Prostate gland (tissue), 2 donors: Measurements from ENCODE around the gene PDLIM3. TPM values are rescaled to one million over a fixed set of nuclear protein-coding genes. Genes with fewer than 3 reads are reported as not detected.
"Not testable (repeated sequence)": the region's sequence is repeated elsewhere in the genome, so short reads cannot be mapped to it uniquely, and the experiment has no call there.

ENCODE experiments used
- DNase-seq: peaks from one replicate; pipeline ENCODE4 v3.0.0-alpha.2; 2019; ENCODE audit warnings: low spot score
- H3K27ac ChIP-seq, 2 donors: fragments of 200-600 bp; sonication (generic); 2 replicates each; pipeline ENCODE4 v1.5.1; 2017 to 2019
- H3K27me3 ChIP-seq: fragments of 200-600 bp; sonication (generic); replicated peaks from 2 replicates; pipeline ENCODE4 v1.5.1; 2019; ENCODE audit not compliant: insufficient read depth
- H3K36me3 ChIP-seq, 2 donors: fragments of 200-600 bp; sonication (generic); 1 replicate in 1 of 2; 2 replicates in 1 of 2; pipeline versions ENCODE4 v1.5.1 to v1.8.1; 2017 to 2019
- H3K4me1 ChIP-seq: fragments of 200-600 bp; sonication (generic); replicated peaks from 2 replicates; pipeline ENCODE4 v1.5.1; 2019
- H3K4me3 ChIP-seq, 2 donors: fragments of 200-600 bp; sonication (generic); 2 replicates each; pipeline ENCODE4 v1.5.1; 2017 to 2019
- H3K9me3 ChIP-seq: fragments of 200-600 bp; sonication (generic); 2 replicates; pipeline ENCODE4 v1.5.1; 2017
- CTCF ChIP-seq, 4 experiments: fragments of 200-600 bp in 2 of 4; fragments of 450-650 bp in 2 of 4; sonication (generic) in 2 of 4; IDR thresholded peaks; 1 replicate in 3 of 4; 2 replicates in 1 of 4; pipeline ENCODE4 v1.5.1; 2016 to 2019; ENCODE audit warnings: antibody characterized with exemption in 4 of 4, mild to moderate bottlenecking in 2 of 4, moderate library complexity in 2 of 4
- POLR2A ChIP-seq: fragments of 450-650 bp; IDR thresholded peaks from one replicate; pipeline ENCODE4 v1.6.1; 2016; ENCODE audit warnings: antibody characterized with exemption, mild to moderate bottlenecking
- POLR2AphosphoS5 ChIP-seq: sonication (generic); formaldehyde crosslinking; IDR thresholded peaks from one replicate; pipeline ENCODE4 v1.6.1; 2017; ENCODE audit warnings: antibody characterized with exemption
- WGBS: methylation state at CpG from one replicate; pipeline ENCODE4 v1.1.5; 2018; 5-methylcytosine and 5-hydroxymethylcytosine counted together
- intact Hi-C: fragments of 100-400 bp; cut with DNase I; formaldehyde crosslinking; loops from one replicate; pipeline ENCODE4 v1.14.2; 2022
- total RNA-seq, 2 donors: library from RNA; depleted of rRNA; stranded (reverse); fragments of >200 nt; gene quantifications; one replicate each; pipeline ENCODE4 v1.1.0, GENCODE V29; 2016

The PDLIM3 gene
- total RNA-seq, 2 donors from 2014 or later, result 78.7 to 139 TPM

GRCh38 chr4:185515248-185515647, 20.1 kb downstream of the PDLIM3 start:
- peaks cover 2% of the 10 kb centered on the region for H3K4me1 ChIP-seq
- intact Hi-C loops, result no loop called here
- WGBS, result 88% methylated on average over 4 of the region's 4 CpGs
- H3K27me3 ChIP-seq, result no peaks in the 10 kb centered on the region
- H3K36me3 ChIP-seq, result no peaks in the 10 kb centered on the region
- no peak overlapping the region for H3K27ac ChIP-seq
- TF ChIP-seq POLR2A (no peak), CTCF (IDR thresholded peaks at IDR 0.05) (no peak), POLR2AphosphoS5 (no peak)
- H3K9me3 ChIP-seq, result no peaks in the 10 kb centered on the region
- no peak for DNase-seq
- no peak overlapping the region for H3K4me3 ChIP-seq

GRCh38 chr4:185514182-185514697, 21.1 kb downstream of the PDLIM3 start:
- H3K4me1 ChIP-seq, result peaks cover 2% of the 10 kb centered on the region
- 84% methylated on average over 17 of the region's 17 CpGs for WGBS
- no peaks in the 10 kb centered on the region for H3K36me3 ChIP-seq
- no peak for TF ChIP-seq POLR2A
- no peak for TF ChIP-seq POLR2AphosphoS5
- TF ChIP-seq CTCF (IDR thresholded peaks at IDR 0.05), result no peak
- H3K4me3 ChIP-seq, result no peak overlapping the region
- no peak for DNase-seq
- intact Hi-C loops, result no loop called here
- no peak overlapping the region for H3K27ac ChIP-seq
- H3K27me3 ChIP-seq, result no peaks in the 10 kb centered on the region
- H3K9me3 ChIP-seq, result no peaks in the 10 kb centered on the region

- no peak for DNase-seq
- peaks cover 2% of the 10 kb centered on the region for H3K4me1 ChIP-seq
- H3K27me3 ChIP-seq, result no peaks in the 10 kb centered on the region
- H3K36me3 ChIP-seq, result no peaks in the 10 kb centered on the region
- TF ChIP-seq POLR2A (no peak), POLR2AphosphoS5 (peak; percentile 4), CTCF (IDR thresholded peaks at IDR 0.05) (no peak)
- WGBS, result 52% methylated on average over 10 of the region's 10 CpGs
- no peak overlapping the region for H3K27ac ChIP-seq
- no peak overlapping the region for H3K4me3 ChIP-seq
- intact Hi-C loops, result no loop called here
- H3K9me3 ChIP-seq, result no peaks in the 10 kb centered on the region
These were observed 21.7 kb downstream of the PDLIM3 start for GRCh38 chr4:185513489-185514181.

- H3K4me1 ChIP-seq, result peaks cover 2% of the 10 kb centered on the region
- WGBS, result 80% methylated on average over 3 of the region's 3 CpGs
These were observed 22.8 kb downstream of the PDLIM3 start for GRCh38 chr4:185512516-185512915.

GRCh38 chr4:185511243-185511642, 24.1 kb downstream of the PDLIM3 start:
- H3K36me3 ChIP-seq, intact Hi-C loops, H3K4me3 ChIP-seq, H3K27me3 ChIP-seq, H3K9me3 ChIP-seq, H3K4me1 ChIP-seq, DNase-seq, H3K27ac ChIP-seq: not testable (repeated sequence)
- 65% methylated on average over 2 of the region's 2 CpGs for WGBS

More at GRCh38 chr4:185512516-185512915, 22.8 kb downstream of the PDLIM3 start:
- Histone ChIP-seq H3K9me3 (no peaks in the 10 kb centered on the region), H3K27ac (no peak overlapping the region), H3K36me3 (no peaks in the 10 kb centered on the region), H3K4me3 (no peak overlapping the region), H3K27me3 (no peaks in the 10 kb centered on the region)
- no peak for DNase-seq
- intact Hi-C loops, result no loop called here
- no peak for TF ChIP-seq POLR2A

- Histone ChIP-seq H3K27ac (no peak overlapping the region), H3K4me1 (peaks cover 2% of the 10 kb centered on the region)
These were observed 24.5 kb downstream of the PDLIM3 start for GRCh38 chr4:185510806-185511205.

More at GRCh38 chr4:185510806-185511205, 24.5 kb downstream of the PDLIM3 start:
- no peaks in the 10 kb centered on the region for H3K36me3 ChIP-seq
- intact Hi-C loops, result no loop called here
- no peaks in the 10 kb centered on the region for H3K27me3 ChIP-seq
- WGBS, result 82% methylated on average over 5 of the region's 5 CpGs
- H3K4me3 ChIP-seq, result no peak overlapping the region
- H3K9me3 ChIP-seq, result no peaks in the 10 kb centered on the region
- TF ChIP-seq CTCF (IDR thresholded peaks at IDR 0.05), result no peak
- TF ChIP-seq POLR2AphosphoS5, result no peak
- TF ChIP-seq POLR2A, result no peak
- no peak for DNase-seq
